ENCODE results near the gene CDH8. TPM values are rescaled to one million over a fixed set of nuclear protein-coding genes. Genes with fewer than 3 reads are reported as not detected.

CDH8 gene
- total and polyA plus RNA-seq, 2 donors (not counting 3 experiments of a cell fraction or from before 2014, with no cell fraction given) = not detected

- dilution Hi-C loops (cut with MboI; ENCODE audit: extremely low pct_ligation_motif_present, low sequenced_read_pairs) = no loop called here
- POLR2A ChIA-PET = no interaction called here
- intact Hi-C loops (cut with micrococcal nuclease) = no loop called here
Measured at GRCh38 chr16:61885343-61885742, 150.9 kb downstream of the CDH8 start.

DNA sequence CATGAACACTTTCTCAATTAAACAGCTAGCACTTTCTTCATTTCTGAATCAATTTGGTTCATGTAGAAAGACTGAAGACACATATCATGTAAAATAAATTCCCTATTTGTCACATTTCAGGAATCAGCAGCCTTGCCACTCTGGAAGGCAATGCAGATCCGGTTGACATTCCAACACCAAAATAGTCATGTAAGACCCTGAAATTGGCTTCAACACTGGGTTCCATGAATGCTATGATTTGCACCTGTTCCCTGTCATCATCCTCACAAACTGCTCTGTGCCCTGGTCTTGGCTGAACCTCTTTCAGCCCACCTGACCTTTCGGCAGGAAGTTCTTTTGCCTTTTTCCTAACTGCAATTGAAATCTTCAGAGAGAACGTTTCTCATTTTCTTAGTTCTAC, 156.9 kb downstream of the CDH8 start:
- H3K27ac ChIP-seq (ENCODE audit: insufficient read depth, low read depth, low read length) = no peak overlapping the region
- H3K4me2 ChIP-seq (ENCODE audit: insufficient read depth, low read length) = no peak overlapping the region
- H3K9ac ChIP-seq (replicated peaks; ENCODE audit: extremely low read depth, insufficient read depth, low read length) = no peak overlapping the region
- POLR2A ChIA-PET = no interaction called here
- BruUV-seq (replicated peaks) = no TSS peak
- H3K36me3 ChIP-seq (ENCODE audit: control insufficient read depth in 2 of 2, extremely low read depth in 1 of 2, insufficient read depth in 2 of 2, low read length in 2 of 2) = no peaks in the 10 kb centered on the region
- no peaks in the 10 kb centered on the region for H3K4me1 ChIP-seq (ENCODE audit: control insufficient read depth, extremely low read depth, insufficient read depth, low read length)
- TF ChIP-seq MAX (IDR thresholded peaks at IDR 0.05; ENCODE audit: insufficient read depth, insufficient read length) = no peak
- no peak for TF ChIP-seq POLR2A (IDR thresholded peaks at IDR 0.05; ENCODE audit: low read depth, low read length)
- no peak for TF ChIP-seq POLR2AphosphoS5 (IDR thresholded peaks at IDR 0.05; ENCODE audit: insufficient read depth, low read depth, low read length)
- no peak for TF ChIP-seq JUN (IDR thresholded peaks at IDR 0.05; ENCODE audit: borderline replicate concordance, insufficient read depth, insufficient read length, low read depth)
- no peak for TF ChIP-seq FOS (IDR thresholded peaks at IDR 0.05; ENCODE audit: borderline replicate concordance, insufficient read depth, low read length)
- no peaks in the 10 kb centered on the region for H3K9me1 ChIP-seq (replicated peaks; ENCODE audit: control insufficient read depth, extremely low read depth, insufficient read depth, low read length)
- intact Hi-C loops (cut with micrococcal nuclease) = no loop called here
- H4K20me1 ChIP-seq (replicated peaks; ENCODE audit: control insufficient read depth, extremely low read depth, insufficient read depth, low read length) = no peaks in the 10 kb centered on the region
- H3K9me3 ChIP-seq (replicated peaks; ENCODE audit: control insufficient read depth, insufficient read depth, low read length) = peaks cover 3% of the 10 kb centered on the region
- dilution Hi-C loops (cut with MboI; ENCODE audit: extremely low pct_ligation_motif_present, low sequenced_read_pairs) = no loop called here
- CTCF ChIA-PET = no interaction called here
- H3K4me3 ChIP-seq (replicated peaks in 1 of 3; ENCODE audit: insufficient read depth in 1 of 3, low read depth in 1 of 3, low read length in 3 of 3) = no peak overlapping the region
- no peaks in the 10 kb centered on the region for H3K27me3 ChIP-seq (ENCODE audit: control insufficient read depth in 2 of 2, insufficient read depth in 2 of 2, low read length in 2 of 2)
- no peak overlapping the region for H2AFZ ChIP-seq (ENCODE audit: low read depth, low read length)
- DNase-seq (ENCODE audit: low read depth, low spot score) = no peak
- no peaks in the 10 kb centered on the region for H3K79me2 ChIP-seq (ENCODE audit: control insufficient read depth, insufficient read depth, low read length)
- FAIRE-seq = no peak

More at GRCh38 chr16:61885343-61885742, 150.9 kb downstream of the CDH8 start:
- no peak overlapping the region for H3K9ac ChIP-seq (replicated peaks; ENCODE audit: extremely low read depth, insufficient read depth, low read length)
- H3K27ac ChIP-seq (ENCODE audit: insufficient read depth, low read depth, low read length) = no peak overlapping the region
- no peak for TF ChIP-seq POLR2AphosphoS5 (IDR thresholded peaks at IDR 0.05; ENCODE audit: insufficient read depth, low read depth, low read length)
- no peak overlapping the region for H3K4me3 ChIP-seq (replicated peaks in 1 of 3; ENCODE audit: insufficient read depth in 1 of 3, low read depth in 1 of 3, low read length in 3 of 3)
- H3K4me2 ChIP-seq (ENCODE audit: insufficient read depth, low read length) = no peak overlapping the region
- CTCF ChIA-PET = no interaction called here
- DNase-seq (ENCODE audit: low read depth, low spot score) (no peak), FAIRE-seq (no peak)
- no TSS peak for BruUV-seq (replicated peaks)
- H3K9me1 ChIP-seq (replicated peaks; ENCODE audit: control insufficient read depth, extremely low read depth, insufficient read depth, low read length) = no peaks in the 10 kb centered on the region
- H3K27me3 ChIP-seq (ENCODE audit: control insufficient read depth in 2 of 2, insufficient read depth in 2 of 2, low read length in 2 of 2) = no peaks in the 10 kb centered on the region
- H2AFZ ChIP-seq (ENCODE audit: low read depth, low read length) = no peak overlapping the region
- no peaks in the 10 kb centered on the region for H3K4me1 ChIP-seq (ENCODE audit: control insufficient read depth, extremely low read depth, insufficient read depth, low read length)
- peaks cover 7% of the 10 kb centered on the region for H3K9me3 ChIP-seq (replicated peaks; ENCODE audit: control insufficient read depth, insufficient read depth, low read length)
- H3K79me2 ChIP-seq (ENCODE audit: control insufficient read depth, insufficient read depth, low read length) = no peaks in the 10 kb centered on the region
- H3K36me3 ChIP-seq (ENCODE audit: control insufficient read depth in 2 of 2, extremely low read depth in 1 of 2, insufficient read depth in 2 of 2, low read length in 2 of 2) = no peaks in the 10 kb centered on the region
- H4K20me1 ChIP-seq (replicated peaks; ENCODE audit: control insufficient read depth, extremely low read depth, insufficient read depth, low read length) = no peaks in the 10 kb centered on the region
